IPS-18c (cell line): ENCODE measurements around the gene SIL1.

Experiments
- H3K4me3 ChIP-seq: 2 replicates; pipeline ENCODE4 v1.7.0; 2013; ENCODE audit warnings: low read depth, mild to moderate bottlenecking, low read length, moderate library complexity; ENCODE audit not compliant: insufficient read depth
- H3K9me3 ChIP-seq: one replicate; pipeline ENCODE4 v1.6.1; 2013; ENCODE audit warnings: mild to moderate bottlenecking, low read length, moderate library complexity; ENCODE audit not compliant: control insufficient read depth, insufficient read depth

Gene SIL1

DNA sequence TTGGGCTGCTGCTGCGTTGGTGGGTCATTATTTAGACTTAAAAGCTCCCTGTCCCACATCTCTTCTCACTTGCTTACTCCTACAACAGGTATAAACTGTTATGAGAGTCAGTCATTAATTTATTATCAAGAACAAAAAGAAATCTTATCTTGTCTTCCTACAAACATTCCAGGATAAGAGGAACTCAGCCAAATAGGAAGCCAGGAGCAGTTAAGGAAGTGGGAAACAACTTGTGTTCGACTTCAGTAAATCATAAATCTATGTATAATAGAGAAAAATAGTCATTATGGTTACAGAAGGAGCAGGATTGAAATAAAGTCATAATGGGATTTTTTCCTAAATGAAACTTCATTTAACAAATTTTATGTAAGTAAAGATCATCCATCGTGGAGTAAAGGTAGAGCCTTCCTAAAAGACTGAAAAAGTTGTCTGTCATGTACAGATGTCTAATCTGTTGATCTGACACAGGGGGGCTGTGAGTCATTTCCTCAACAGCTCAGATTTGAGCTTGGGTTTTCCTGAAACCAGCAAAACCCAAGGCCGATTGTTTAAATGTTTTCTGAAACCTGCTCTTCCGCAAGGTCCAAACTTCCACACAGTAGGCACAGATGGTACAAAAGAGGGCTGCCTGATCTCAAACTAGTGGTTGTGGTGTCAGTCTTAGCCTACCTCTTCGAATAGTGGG lies 297.7 kb downstream of the SIL1 start:
- Histone ChIP-seq H3K4me3 (no peak overlapping the region), H3K9me3 (no peaks in the 10 kb centered on the region)

DNA sequence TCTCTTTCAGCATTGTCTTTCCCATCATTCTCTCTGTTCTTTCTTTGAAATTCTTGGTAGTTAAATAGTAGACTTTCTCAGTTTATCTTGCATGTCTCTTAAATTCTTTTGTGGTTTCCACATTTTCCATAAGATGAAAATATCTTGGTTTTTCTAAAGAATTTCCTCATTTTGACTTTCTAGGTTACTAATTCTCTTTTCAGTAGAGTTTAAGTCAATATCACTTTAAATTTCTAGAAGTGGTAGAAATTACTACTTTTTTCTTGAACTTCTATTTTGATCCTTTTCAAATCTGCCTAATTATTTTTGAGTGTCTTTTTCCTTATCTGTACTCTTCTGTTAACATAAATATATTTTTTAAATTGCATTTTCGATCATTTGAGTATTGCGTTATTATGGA lies 299.4 kb downstream of the SIL1 start:
- Histone ChIP-seq H3K4me3 (no peak overlapping the region), H3K9me3 (no peaks in the 10 kb centered on the region)

DNA sequence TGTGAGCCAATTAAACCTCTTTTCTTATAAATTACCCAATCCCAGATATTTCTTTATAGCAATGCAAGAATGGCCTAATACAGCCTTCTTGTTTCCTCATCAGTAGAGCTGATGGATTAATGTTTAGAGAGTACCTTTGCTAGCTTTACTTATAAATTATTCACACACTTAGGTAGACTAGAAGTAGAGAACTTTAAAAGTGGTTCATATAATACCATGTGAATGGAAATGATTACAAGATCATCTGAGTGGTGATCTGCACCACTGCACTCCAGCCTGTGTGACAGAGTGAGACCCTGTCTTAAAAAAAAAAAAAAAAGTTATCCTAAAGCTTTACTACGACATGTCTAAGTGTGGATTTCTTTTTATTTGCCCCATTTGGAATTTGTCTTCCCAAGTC lies 299.9 kb downstream of the SIL1 start:
- H3K9me3 ChIP-seq, result no peaks in the 10 kb centered on the region
- no peak overlapping the region for H3K4me3 ChIP-seq
